Muscle of back (tissue), 11 donors: ENCODE results near the gene DISP3. TPM values are rescaled to one million over a fixed set of nuclear protein-coding genes. Genes with fewer than 3 reads are reported as not detected.

ENCODE experiments used
- DNase-seq, 3 donors: peaks; one replicate each; pipeline versions ENCODE4 v3.0.0 to v3.0.0-alpha.2; 2013
- polyA plus RNA-seq, 10 donors: library from polyadenylated mRNA; unstranded; fragments of 120-200 nt; gene quantifications; one replicate each; pipeline ENCODE4 v1.2.1, GENCODE V29; 2013; ENCODE audit not compliant: insufficient read length in 10 of 10

The DISP3 gene
- polyA plus RNA-seq, 10 donors = 0.09 to 0.56 (median 0.28) TPM

- DNase-seq = no peak
Measured at GRCh38 chr1:11461531-11462137, 17.3 kb upstream of the DISP3 start.

GRCh38 chr1:11462224-11462923 lies 16.6 kb upstream of the DISP3 start:
- DNase-seq = no peak

- DNase-seq = no peak
Measured at GRCh38 chr1:11463177-11463576, 15.8 kb upstream of the DISP3 start.

GRCh38 chr1:11465307-11465706 lies 13.6 kb upstream of the DISP3 start:
- DNase-seq = no peak

- no peak for DNase-seq
Measured at GRCh38 chr1:11466416-11466815, 12.5 kb upstream of the DISP3 start.

- no peak for DNase-seq
Measured at GRCh38 chr1:11468878-11469277, 10.1 kb upstream of the DISP3 start.

GRCh38 chr1:11470912-11471311 lies 8.0 kb upstream of the DISP3 start:
- DNase-seq = no peak

- DNase-seq = no peak
Measured at GRCh38 chr1:11471473-11471872, 7.5 kb upstream of the DISP3 start.

- DNase-seq = no peak
Measured at GRCh38 chr1:11472284-11472683, 6.7 kb upstream of the DISP3 start.

GRCh38 chr1:11472741-11473140 lies 6.2 kb upstream of the DISP3 start:
- no peak for DNase-seq

GRCh38 chr1:11473491-11474034 lies 5.4 kb upstream of the DISP3 start:
- peak in 2 of 3 donors; percentile 25 to 37 for DNase-seq

GRCh38 chr1:11474826-11475225 lies 4.1 kb upstream of the DISP3 start:
- no peak for DNase-seq

GRCh38 chr1:11475748-11476147 lies 3.2 kb upstream of the DISP3 start:
- no peak for DNase-seq

GRCh38 chr1:11479375-11479979 lies 522 bp downstream of the DISP3 start:
- peak in 1 of 3 donors; percentile 17 for DNase-seq

GRCh38 chr1:11481019-11481418 lies 2.1 kb downstream of the DISP3 start:
- no peak for DNase-seq

- DNase-seq = no peak
Measured at GRCh38 chr1:11482198-11482597, 3.2 kb downstream of the DISP3 start.

- DNase-seq = no peak
Measured at GRCh38 chr1:11482701-11483479, 3.9 kb downstream of the DISP3 start.

- DNase-seq = no peak
Measured at GRCh38 chr1:11483581-11484320, 4.8 kb downstream of the DISP3 start.

GRCh38 chr1:11484321-11484655 lies 5.3 kb downstream of the DISP3 start:
- no peak for DNase-seq

- DNase-seq = no peak
Measured at GRCh38 chr1:11485191-11485590, 6.2 kb downstream of the DISP3 start.

GRCh38 chr1:11486231-11487009 lies 7.5 kb downstream of the DISP3 start:
- peak in 1 of 3 donors; percentile 52 for DNase-seq
